Gastroesophageal sphincter (tissue), 3 donors: ENCODE measurements around the gene FZR1.

Experiments used
- CTCF ChIP-seq, 4 experiments: fragments of 200-600 bp in 2 of 4; fragments of 450-650 bp in 2 of 4; sonication (generic) in 1 of 4; IDR thresholded peaks; one replicate each; pipeline ENCODE4 v1.5.1; 2017 to 2019; ENCODE audit warnings: antibody characterized with exemption in 4 of 4, mild to moderate bottlenecking in 2 of 4, moderate library complexity in 2 of 4
- EP300 ChIP-seq: sonication (generic); formaldehyde crosslinking; IDR thresholded peaks from one replicate; pipeline ENCODE4 v1.6.1; 2017; ENCODE audit warnings: antibody characterized with exemption, mild to moderate bottlenecking
- POLR2A ChIP-seq, 2 donors: fragments of 450-650 bp; IDR thresholded peaks; one replicate each; pipeline ENCODE4 v1.6.1; 2017; ENCODE audit warnings: antibody characterized with exemption in 2 of 2, mild to moderate bottlenecking in 2 of 2, moderate library complexity in 1 of 2
- POLR2AphosphoS5 ChIP-seq: sonication (generic); formaldehyde crosslinking; IDR thresholded peaks from one replicate; pipeline ENCODE4 v1.6.1; 2017; ENCODE audit warnings: antibody characterized with exemption

GRCh38 chr19:3499738-3500428, 6.2 kb upstream of the FZR1 start:
- no peak for TF ChIP-seq EP300
- TF ChIP-seq POLR2AphosphoS5: no peak
- TF ChIP-seq CTCF (IDR thresholded peaks at IDR 0.05): no peak
- TF ChIP-seq POLR2A (IDR thresholded peaks at IDR 0.05): no peak
